Brain pericyte (primary cell): Measurements from ENCODE around the gene SRGAP2C.
"Not testable (repeated sequence)": the region's sequence is repeated elsewhere in the genome, so short reads cannot be mapped to it uniquely, and the experiment has no call there.

Source experiments
- DNase-seq: peaks from one replicate; pipeline ENCODE4 v3.0.0-alpha.2; 2012; ENCODE audit warnings: low read depth, low spot score

SRGAP2C gene

DNA sequence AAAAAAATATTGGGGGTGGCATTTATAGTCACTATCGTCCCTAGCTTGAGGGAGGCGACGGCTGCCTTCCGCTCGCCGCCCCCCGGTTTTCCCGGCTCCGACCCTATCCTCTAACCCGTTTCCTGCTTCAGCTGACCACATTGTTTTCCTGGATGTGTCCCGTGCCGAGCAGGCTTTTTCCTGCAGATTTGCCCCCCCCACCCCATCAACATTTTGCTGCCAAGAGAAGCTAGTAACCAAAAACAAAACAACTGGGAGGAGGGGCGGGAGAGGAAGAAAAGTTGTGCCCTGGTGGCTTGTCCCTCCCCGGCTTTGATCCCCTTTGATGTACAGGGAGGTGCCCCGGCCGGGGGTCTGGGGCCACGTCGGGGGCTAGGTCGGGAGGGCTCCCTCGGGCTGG, 1.4 kb downstream of the SRGAP2C start:
- not testable (repeated sequence) for DNase-seq

GRCh38 chr1:121187914-121188313, 3.1 kb downstream of the SRGAP2C start:
- DNase-seq, result not testable (repeated sequence)

GRCh38 chr1:121192512-121192911, 7.7 kb downstream of the SRGAP2C start:
- not testable (repeated sequence) for DNase-seq

DNA sequence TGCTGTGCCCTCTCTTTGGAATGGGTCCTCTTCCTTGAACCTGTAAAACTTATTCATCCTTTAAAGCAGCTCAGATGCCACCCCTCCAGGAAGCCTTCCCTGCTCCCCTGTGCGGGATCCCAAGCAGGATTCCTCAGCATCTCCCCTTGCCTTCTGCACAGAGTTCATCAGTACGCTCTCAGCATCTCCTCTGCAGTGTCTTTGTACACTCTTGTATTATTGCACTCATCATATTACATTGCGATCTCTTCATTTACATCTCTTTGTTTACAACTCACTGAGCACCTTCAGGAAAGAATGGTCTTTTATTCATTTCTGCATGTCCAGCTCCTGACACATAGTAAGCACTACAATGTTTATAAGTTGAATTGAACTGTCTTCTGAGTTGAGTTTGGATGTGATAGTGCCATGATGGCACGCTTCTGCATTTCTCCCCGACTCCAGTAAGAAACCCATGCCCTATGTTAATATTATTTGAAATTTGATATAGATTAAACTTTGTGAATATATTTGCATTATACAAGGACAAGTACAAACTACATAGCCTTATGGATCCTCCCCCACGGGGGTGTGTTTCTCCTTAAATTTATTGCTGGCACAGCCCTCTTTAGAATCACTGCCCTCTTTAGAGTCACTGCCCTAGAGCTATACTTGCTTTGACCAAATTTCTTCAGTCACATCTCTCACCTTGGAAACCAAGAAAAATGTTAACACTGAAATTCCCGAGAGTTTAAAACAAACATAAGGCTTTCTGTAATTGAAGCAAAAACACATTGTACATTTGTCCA, 12.5 kb downstream of the SRGAP2C start:
- not testable (repeated sequence) for DNase-seq

DNA sequence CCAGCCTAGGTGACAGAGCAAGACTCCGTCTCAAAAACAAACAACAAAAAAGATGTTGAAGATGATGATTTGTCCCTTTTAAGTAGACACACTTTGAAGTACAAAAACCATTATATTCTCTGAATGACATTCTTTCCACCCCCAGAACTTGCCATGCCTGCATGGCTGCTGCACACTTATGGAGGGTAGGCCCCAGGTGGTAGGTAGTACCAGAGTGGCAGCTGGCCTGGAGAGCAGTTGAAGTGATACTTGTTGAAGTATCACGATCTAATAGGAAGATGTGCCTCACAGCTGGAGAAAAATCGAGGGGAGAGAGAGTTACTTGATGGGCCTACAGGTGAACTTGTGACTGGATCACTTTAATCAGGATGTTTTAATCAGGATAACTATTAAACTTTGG, 15.0 kb downstream of the SRGAP2C start:
- DNase-seq, result not testable (repeated sequence)

GRCh38 chr1:121200232-121200631, 15.5 kb downstream of the SRGAP2C start:
- not testable (repeated sequence) for DNase-seq

DNA sequence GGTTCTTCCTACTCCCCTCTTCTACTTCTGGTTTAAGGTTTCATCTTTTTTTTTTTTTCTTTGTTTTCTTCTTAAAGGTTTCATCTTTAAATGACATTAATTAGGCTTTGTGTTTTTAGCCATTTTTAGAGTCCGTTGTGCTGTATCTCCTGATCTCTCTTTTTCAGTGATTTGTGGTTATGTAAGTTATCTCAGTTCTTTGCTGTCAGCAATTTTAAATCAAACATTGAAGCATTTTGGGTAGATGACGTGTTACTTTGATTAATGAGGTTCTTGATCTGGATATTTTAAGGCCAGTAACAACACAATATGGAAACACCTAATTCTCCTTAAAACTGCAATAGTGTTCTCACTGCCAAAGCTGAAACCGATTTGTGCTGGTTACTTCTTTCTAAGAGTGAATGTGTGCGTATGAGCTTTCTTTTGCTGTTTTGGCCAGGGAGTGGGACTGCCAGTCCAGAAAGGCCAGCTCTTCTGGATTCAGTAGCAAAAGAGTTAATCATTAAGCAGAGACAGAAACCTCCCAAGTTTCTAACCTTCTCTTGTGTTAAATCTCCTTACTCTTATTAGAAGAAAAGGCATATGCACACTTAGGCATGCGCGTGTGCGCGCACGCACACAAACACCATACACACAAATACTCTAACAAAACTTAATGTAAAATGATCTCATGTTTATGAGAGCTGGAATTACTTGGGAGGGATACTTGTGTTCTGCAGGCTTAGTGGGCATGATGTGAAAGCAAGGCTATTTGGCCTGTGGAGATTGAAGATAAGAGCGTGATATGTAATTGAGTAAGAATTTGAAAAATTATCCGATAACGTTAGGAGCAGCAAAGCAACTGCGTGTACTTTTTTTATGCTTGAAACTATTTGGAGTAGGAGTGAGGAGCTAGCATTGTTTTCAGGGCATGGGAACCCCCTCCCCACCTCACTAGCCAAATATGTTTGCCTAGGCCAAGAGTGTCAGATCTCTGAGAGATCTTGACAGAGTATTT, 16.5 kb downstream of the SRGAP2C start:
- not testable (repeated sequence) for DNase-seq

GRCh38 chr1:121202986-121203385, 18.2 kb downstream of the SRGAP2C start:
- DNase-seq, result not testable (repeated sequence)

- DNase-seq, result not testable (repeated sequence)
Observed at GRCh38 chr1:121205786-121206711, 21.3 kb downstream of the SRGAP2C start.

DNA sequence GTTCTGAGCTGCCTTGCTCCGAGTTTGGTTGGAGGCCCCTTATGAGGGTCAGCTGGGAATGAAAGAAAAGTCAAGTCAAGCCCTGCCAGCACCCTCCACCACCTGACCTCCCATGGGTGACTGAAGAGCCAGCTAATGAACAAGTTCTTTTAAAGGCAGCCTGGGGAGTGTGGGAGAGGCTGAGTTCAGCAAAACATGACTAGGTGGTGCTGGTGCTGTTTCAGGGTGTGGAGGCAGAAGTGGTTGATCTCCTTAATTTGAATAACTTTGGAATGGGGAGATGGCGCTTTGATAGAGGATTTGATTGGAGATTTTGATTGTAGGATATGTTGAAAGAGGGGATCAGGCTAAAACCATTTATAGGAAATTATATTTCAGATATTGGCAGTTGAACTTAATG, 22.6 kb downstream of the SRGAP2C start:
- DNase-seq, result not testable (repeated sequence)

GRCh38 chr1:121208375-121208774, 23.6 kb downstream of the SRGAP2C start:
- not testable (repeated sequence) for DNase-seq

DNA sequence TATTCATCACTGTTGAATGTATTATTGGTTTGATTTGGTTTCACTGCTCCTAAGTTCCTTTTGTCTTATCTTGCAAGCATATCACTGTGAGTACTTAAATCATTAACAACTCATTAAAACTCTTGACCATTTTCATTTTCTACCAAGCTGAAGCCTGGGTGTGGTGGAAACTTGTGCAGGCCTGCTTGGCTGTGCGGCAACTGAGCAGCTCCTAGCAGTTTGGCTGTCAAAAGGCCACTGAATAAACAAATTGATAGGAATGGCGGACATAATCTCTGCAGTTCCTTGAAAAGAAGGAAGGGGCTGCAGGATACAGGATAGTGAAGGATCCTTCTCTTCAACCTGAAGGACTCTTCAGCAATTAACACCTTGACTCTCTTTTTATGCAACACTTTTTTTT, 26.0 kb downstream of the SRGAP2C start:
- DNase-seq, result not testable (repeated sequence)

- DNase-seq, result not testable (repeated sequence)
Observed at GRCh38 chr1:121213491-121213890, 28.7 kb downstream of the SRGAP2C start.

- not testable (repeated sequence) for DNase-seq
Observed at GRCh38 chr1:121214544-121215156, 29.9 kb downstream of the SRGAP2C start.

DNA sequence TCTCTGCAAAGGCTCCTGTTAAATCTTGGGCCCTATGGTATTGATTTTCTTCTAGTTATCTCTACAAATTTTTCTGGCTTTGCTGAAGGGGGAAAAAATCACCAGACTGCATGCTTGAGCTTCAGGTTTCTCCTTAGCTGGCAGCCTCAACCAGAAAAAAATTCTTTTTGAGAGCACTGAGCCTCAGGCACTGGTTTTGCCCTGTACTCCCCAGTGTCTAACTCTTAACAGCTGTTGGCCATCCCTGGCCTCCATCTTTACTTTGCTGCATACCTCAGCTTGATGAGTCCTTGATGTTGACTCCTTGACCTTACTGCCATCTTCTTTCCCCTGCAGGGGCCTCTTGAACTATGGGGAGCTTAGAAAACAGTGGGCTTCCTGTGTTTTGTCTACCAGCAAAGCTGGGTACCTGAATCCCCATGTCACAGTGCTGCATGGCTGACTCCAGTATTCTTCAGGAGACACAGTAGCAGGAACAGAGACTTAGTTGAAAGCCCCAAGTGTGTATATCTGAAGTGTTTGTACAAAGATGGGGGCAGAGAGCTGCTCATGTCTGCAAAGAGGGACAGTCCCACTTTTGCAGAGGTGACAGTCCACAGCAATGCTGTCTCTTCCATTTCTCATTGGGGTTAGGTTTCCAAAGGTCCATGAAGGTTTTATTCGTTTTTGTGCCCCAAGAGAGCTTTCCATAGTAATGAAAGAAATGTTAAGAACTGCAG, 31.1 kb downstream of the SRGAP2C start:
- not testable (repeated sequence) for DNase-seq

- not testable (repeated sequence) for DNase-seq
Observed at GRCh38 chr1:121216676-121217075, 31.9 kb downstream of the SRGAP2C start.

- not testable (repeated sequence) for DNase-seq
Observed at GRCh38 chr1:121221770-121222169, 37.0 kb downstream of the SRGAP2C start.

GRCh38 chr1:121224714-121225113, 39.9 kb downstream of the SRGAP2C start:
- not testable (repeated sequence) for DNase-seq

DNA sequence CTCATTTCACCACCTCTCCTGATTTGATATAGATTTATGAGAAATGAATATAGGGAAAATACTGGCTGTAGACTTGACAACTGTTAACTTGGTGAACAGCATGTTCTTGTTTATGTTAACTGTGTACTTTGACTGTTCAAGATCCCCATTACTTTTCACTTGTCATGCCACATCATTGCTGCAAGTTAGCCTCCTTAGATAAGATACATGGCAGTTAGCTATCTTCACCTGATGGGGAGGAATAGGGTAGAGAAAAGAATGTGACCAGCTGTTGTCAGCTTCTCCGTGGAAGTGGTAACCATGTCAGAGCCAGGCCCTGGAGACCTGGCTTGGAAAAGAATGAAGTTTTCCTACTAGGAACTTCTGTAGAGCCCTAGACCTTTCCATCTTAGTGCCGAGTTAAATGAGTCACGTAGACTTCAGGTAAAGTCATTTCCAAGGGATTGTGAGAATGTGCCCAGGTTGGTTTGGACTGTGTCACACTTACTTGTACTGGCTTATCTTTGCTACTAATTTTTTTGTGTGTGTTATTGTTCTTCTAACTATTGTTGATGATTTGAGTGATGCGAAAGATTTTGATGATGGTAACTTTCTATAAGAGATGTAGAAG, 41.6 kb downstream of the SRGAP2C start:
- not testable (repeated sequence) for DNase-seq
